GM19467 (cell line): ENCODE measurements around the gene COL4A4.
"Not testable (repeated sequence)": the region's sequence is repeated elsewhere in the genome, so short reads cannot be mapped to it uniquely, and the experiment has no call there.

ENCODE experiments used
- ATAC-seq: cut with Tn5 transposase; IDR thresholded peaks from one replicate; pipeline ENCODE4 v1.9.1; 2021; ENCODE audit warnings: mild to moderate bottlenecking, moderate library complexity; ENCODE audit not compliant: unreplicated experiment

The COL4A4 gene

DNA sequence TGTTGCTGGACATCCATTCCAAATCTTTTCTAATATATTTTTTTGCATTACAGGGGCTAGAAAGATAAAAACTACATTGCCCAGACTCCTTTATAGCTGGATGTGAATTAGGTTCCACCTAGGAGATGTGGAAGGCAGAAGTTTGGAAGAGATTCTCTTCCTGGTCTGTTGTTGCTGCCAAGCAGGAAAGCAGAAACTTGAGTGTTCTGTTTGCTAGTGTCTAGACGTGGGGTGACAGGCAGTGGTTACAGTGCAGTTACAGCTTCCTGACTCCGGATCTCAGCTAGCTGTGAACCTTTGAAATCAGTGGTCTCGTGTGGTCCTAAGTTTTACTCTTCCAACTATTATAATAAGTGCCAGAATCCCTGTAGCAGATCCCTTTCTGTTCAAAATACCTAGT, 46.2 kb downstream of the COL4A4 start:
- ATAC-seq: no peak

DNA sequence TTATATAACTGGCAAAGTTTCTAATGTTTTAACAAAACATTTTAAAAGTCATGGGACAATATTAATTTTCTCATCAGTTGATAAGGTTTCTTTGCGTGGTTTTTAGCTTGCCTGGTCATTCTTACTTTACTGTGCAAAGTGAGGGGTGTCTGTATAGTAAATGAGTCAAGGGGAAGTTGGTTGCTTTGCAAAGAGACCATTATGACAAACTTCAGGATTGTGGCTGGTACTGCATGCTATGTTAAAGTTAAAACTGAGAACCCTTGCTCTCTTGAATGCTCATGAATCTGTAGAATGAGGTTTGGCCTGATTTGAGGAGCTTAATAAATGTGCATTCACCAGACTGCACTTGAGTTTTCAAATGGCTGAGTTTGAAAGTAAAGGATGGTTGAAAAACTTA, 47.0 kb downstream of the COL4A4 start:
- no peak for ATAC-seq

DNA sequence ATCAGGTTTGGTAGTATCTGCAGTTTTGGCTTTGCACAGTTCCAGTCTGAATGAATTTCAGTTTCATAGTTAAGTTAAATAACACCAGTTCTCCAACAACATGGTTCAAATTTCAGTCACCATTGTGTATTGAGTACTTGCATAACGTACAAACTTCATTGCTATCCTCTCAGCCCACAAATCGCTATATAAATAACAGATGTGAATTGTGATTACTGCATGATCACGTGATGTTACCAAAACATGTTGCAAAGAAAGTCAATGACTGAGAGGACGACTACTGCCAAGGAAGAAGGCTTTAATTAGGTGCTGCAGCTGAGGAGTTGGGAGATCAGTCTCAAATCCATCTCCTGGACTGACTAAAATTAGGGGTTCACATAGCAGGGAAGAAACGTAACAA, 48.2 kb downstream of the COL4A4 start:
- ATAC-seq: no peak

GRCh38 chr2:227106845-227107759, 56.9 kb downstream of the COL4A4 start:
- no peak for ATAC-seq

DNA sequence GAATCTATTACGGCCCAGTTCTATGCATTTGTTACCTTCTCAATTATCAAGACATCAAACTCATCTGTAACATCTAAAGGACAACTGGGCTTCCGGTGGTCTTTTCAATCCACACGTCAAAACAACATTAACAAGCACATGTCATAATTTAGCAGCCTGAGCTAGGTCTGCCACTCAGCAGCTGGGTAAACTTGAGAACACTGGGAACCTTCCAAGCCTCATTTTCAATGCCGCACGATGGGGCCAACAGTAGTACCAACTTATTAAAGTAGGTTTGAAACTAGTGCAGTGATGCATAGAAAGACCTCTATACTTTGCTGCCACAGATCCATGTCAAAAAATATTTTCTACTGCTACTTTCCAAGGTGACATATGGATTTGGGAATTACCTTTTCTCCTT, 60.4 kb downstream of the COL4A4 start:
- ATAC-seq: no peak

- no peak for ATAC-seq
Measured at GRCh38 chr2:227099340-227099739, 64.7 kb downstream of the COL4A4 start.

GRCh38 chr2:227098162-227098515, 65.9 kb downstream of the COL4A4 start:
- no peak for ATAC-seq

DNA sequence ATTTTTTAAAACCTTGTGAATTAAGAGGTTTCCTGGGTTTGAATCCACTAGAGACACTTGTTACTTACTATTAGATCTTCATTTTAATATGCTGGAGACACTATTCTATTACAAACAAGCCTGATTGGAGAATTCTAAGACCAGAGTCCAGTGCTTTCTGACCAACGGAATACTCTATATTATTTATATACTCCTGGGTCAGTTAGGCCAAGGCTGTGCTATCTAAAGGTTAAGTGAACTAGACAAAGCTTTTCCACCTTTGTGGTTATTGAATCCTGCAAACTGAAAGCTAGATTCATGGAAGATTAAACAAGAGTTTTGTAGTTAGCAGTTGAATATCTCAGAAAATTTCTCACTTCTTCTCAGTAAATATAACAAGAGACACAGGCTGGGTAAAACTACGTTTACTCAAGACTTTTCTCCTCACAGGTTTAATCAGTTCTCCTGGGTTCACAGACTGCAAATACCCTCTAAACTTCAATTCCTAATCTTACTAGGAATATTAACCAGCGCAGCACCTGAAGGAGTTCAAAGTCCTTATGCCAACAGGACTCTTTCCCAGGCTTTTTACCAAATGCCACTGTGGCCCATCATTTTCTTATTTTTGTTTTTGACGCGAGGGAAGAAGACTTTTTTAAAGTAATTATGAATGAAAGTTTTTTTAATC, 66.4 kb downstream of the COL4A4 start:
- no peak for ATAC-seq

- no peak for ATAC-seq
Measured at GRCh38 chr2:227095346-227095745, 68.7 kb downstream of the COL4A4 start.

GRCh38 chr2:227082286-227082685, 81.7 kb downstream of the COL4A4 start:
- ATAC-seq: peak; percentile 89

DNA sequence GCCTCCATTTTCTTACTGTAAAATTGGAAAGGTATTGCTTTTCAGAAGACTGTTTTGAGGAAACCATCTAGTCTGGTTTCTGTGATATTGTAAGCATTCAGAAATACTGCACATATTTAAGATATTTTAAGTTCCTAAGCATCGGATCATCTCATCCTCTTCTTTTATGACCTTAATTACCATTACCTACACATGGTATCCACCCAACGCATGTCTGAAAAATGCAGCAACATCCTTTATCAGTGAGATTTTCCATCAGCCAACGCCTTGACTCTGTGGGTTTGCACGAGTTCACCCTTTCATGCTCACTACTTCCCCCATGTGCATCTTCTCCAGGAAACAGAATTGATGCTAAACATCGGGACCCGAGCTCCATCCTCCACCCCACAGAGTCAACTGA, 84.3 kb downstream of the COL4A4 start:
- no peak for ATAC-seq

- ATAC-seq: not testable (repeated sequence)
Measured at GRCh38 chr2:227065065-227065464, 98.9 kb downstream of the COL4A4 start.

DNA sequence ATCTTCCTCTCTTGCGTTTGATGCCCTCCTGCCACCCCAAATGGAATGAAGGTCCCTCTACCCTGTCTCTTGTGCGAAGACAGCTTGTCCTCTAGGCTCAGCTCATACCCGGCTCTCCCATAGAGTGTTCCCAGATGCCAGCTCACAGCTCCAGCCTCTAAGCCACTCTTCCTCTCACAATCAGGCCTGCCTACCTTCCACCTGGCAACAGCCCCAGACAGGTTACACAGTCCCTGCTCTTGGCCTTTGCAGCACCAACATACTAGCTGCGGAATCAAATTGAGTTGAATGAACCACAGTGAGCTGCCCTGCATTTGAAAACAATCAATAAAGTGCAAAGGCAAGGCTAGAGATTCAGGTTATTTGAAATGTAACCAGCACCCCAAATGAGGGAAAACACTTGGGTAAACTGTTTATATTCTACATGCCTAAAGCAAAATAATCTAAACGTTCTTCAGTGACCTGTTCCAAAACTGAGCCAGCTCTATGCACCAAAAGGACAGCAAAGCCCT, 105.1 kb downstream of the COL4A4 start:
- no peak for ATAC-seq

GRCh38 chr2:227057743-227058447, 106.1 kb downstream of the COL4A4 start:
- ATAC-seq: no peak

DNA sequence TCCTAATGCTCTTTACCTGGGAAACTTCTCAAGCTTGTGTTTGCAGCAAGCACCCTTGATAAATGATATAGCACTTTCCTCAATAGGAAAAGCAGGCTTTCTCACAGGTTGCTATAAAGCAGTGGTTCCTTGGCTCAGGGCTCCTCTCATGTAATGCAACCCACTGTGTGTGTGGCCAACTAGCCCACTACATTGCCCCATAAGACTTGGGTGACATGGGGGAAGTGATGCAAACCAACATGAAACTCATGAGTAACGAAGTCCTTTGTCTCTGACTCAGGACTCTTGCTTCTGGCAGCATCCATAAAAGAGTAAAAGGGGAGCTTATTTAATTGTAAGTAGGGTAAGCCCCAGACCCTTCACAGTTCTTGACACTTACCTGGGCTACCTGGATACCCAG, 106.9 kb downstream of the COL4A4 start:
- no peak for ATAC-seq

DNA sequence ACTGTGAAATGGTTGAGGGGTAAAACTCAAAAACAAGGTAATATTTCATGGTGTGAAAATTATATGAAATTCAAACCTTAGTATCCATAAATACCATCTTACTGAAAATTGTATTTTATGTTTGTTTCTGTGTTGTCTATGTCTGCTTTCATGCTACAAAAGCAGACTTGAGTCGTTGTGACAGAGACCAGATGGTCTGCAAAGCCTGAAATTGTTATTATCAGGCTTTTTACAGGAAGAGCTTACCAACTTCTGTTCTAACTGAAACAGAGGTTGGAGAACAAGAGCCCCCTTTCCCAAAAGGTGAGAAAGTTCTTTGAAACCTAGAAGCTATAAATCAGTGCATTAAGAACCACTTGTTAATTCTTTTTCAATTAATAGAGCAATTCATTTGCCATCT, 110.0 kb downstream of the COL4A4 start:
- no peak for ATAC-seq

GRCh38 chr2:227052879-227053278, 111.1 kb downstream of the COL4A4 start:
- ATAC-seq: no peak

DNA sequence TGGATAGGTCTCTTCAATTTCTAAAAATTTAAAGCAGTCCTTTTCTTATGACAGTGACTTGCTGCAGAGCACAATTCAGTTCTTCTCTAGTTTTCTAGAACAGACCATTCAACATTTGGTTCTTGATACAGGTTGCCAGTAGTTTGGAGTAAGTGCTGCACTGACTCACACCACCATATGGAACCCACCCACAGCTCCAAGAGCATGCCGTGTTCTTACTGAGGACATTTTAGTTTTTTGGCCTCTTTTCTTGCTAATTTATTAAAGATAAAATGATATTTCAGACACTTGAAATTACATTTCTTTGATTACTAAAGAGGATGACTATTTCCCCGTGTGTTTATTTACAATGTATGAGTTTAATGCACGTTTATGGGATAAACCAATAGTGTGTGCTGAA, 120.0 kb downstream of the COL4A4 start:
- no peak for ATAC-seq

DNA sequence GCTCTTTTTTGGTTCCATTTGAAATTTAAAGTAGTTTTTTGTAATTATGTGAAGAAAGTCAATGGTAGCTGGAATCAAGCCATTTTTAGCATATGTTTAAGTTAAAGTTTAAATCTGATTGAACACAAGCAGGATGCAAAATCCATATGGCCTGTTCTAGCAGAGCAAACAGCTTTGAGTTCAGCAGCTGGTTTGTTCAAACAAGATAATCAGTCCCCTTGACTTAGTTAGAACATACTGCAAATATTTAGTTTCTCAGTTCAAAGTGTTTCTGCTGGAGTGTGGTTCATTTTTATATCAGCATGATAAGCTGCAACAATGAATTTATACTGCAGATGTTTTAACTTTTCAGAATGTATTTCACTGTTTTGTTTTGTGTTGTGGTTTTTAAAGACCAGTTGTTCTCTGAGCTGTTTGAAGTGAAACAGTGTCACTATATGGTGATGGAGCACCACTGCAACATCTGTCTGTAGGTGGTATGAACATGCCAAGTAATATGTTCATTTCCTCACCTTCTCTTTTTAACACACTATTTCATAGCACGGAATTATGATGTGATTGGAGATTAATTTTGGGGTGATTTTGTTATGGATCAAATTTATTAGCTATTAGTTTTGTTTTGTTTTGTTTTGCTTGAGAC, 125.3 kb downstream of the COL4A4 start:
- no peak for ATAC-seq

DNA sequence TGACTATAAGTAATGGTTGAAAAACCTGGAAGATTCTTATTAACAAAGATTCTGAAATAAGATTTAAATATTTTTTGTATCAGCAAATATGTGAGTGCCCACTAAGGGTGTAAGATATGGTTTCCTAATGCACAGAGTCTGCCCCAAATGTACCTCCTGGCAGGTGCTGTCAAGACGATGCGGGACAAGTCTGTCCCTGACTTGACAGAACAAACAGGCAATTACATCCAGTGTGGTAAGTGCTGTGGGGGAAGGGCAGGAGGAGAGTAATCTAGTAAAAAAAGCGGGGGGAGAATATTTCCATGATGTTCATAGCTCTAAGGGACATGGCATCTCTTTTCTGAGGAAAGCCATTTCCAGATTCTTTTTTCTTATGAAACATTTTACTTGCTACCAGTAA, 127.5 kb downstream of the COL4A4 start:
- no peak for ATAC-seq

DNA sequence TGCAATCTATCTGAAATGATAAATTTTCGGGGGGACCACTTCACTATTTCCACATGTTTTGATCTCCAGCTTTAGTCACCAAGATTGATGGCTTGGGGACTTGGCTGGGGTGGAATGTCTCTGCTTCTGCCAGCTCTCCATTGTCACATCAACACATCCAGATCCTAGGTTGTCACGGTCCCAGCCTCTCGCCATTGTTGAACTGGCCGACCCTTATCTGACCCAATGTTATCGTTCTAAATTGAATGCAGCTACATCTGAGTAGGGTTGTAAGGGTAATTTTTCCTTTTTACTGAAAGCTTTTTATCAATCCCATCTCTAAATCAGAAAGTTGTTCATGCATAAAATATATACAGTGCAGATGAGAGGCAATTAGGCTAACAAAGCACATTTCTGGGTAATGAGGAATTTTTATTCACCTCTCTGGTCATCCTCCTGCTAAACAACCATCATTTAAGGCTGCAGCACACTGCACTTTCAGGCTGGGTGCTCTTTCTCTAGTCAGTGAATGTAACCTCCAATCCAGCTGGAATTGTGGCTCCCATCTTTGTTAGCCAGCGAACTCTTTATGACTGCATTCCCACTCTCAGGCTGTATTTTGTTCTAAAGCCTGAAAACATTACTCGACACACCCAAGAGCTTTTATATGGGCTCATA, 128.2 kb downstream of the COL4A4 start:
- no peak for ATAC-seq
